SH-SY5Y (cell line): ENCODE measurements around the gene SAXO1.
A peak's percentile ranks its signal among the peaks of the same experiment; 100 is the strongest.

Experiments used
- GATA2 ChIP-seq: IDR thresholded peaks from 2 replicates; pipeline ENCODE4 v1.6.1; 2011; ENCODE audit warnings: mild to moderate bottlenecking, low read depth, low read length
- GATA3 ChIP-seq: IDR thresholded peaks from 2 replicates; pipeline ENCODE4 v1.6.1; 2011; ENCODE audit warnings: low read depth, mild to moderate bottlenecking, low read length, moderate library complexity

DNA sequence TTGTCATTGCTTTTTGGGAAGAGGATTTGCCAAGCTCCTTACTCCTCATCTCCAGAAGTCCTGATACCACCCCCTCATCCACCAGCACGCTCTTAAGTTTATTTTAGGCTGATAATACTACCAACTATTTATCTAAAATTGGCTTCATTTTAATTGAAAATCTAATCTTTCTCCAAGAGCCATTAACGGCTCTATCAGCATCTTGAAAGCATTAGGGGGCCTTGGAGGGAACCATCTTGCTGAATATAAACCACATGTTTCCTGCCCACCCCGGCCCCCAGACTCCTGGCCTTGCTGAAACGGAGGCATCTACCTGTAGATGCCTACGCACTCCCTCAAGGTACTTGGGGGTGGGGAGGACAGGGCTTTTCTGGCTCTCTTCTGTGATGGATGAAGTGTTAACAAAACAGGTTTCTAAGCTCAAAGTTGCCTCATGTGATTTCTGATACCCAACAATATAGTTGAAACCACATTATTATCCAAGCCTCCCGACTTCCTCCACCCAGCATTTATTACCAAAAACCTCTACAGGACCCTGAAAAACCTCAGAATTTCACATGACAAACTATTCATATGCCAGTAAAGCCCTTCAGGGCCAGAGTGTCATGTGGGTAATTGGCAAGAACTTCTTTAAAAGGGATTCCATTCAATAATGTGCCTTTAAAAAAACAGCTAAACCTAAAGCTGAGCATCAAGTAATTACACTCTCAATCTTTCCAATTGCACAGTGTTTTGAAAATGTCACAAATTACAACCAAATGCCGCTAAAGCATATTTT is 96.7 kb downstream of the SAXO1 start:
- TF ChIP-seq GATA2 (0 out of 2 replicates have a peak, but pooled peaks have one; percentile 22), GATA3 (no peak)
